MM.1S (cell line): Measurements from ENCODE around the gene GUF1.

Experiments
- DNase-seq: peaks from one replicate; pipeline ENCODE4 v3.0.0-alpha.2; 2015
- H2AFZ ChIP-seq: fragments of 300-600 bp; sonication (generic); 2 replicates; pipeline ENCODE4 v1.6.0; 2016; ENCODE audit warnings: antibody characterized with exemption, low read length
- H3F3A ChIP-seq: fragments of 300-600 bp; sonication (generic); 2 replicates; pipeline ENCODE4 v1.6.1; 2016; ENCODE audit warnings: mild to moderate bottlenecking, antibody characterized with exemption, low read length, moderate library complexity, mixed read lengths; ENCODE audit not compliant: insufficient read depth
- H3K27ac ChIP-seq: fragments of 300-600 bp; sonication (generic); 2 replicates; pipeline ENCODE4 v1.5.1; 2016; ENCODE audit warnings: mild to moderate bottlenecking, low read length
- H3K27me3 ChIP-seq: fragments of 300-600 bp; sonication (generic); replicated peaks from 2 replicates; pipeline ENCODE4 v1.6.0; 2016; ENCODE audit warnings: low read length; ENCODE audit not compliant: insufficient read depth
- H3K36me3 ChIP-seq: fragments of 300-600 bp; sonication (generic); replicated peaks from 2 replicates; pipeline ENCODE4 v1.6.1; 2016; ENCODE audit warnings: mild to moderate bottlenecking, low read length, mixed read lengths; ENCODE audit not compliant: insufficient read depth
- H3K4me1 ChIP-seq: fragments of 300-600 bp; sonication (generic); 2 replicates; pipeline ENCODE4 v1.6.1; 2016; ENCODE audit warnings: low read length, mixed read lengths
- H3K4me2 ChIP-seq: fragments of 300-600 bp; sonication (generic); 2 replicates; pipeline ENCODE4 v1.6.0; 2016; ENCODE audit warnings: low read depth, low read length
- H3K4me3 ChIP-seq: fragments of 300-600 bp; sonication (generic); 2 replicates; pipeline ENCODE4 v1.5.1; 2016; ENCODE audit warnings: low read length, mixed read lengths
- H3K79me2 ChIP-seq: fragments of 300-600 bp; sonication (generic); 2 replicates; pipeline ENCODE4 v1.6.1; 2016; ENCODE audit warnings: mixed run types, low read length, mixed read lengths
- H3K9ac ChIP-seq: fragments of 300-600 bp; sonication (generic); 2 replicates; pipeline ENCODE4 v1.6.1; 2016; ENCODE audit warnings: low read length, mixed read lengths
- H3K9me2 ChIP-seq: fragments of 300-600 bp; sonication (generic); replicated peaks from 2 replicates; pipeline ENCODE4 v1.6.1; 2016; ENCODE audit warnings: mild to moderate bottlenecking, low read length, mixed read lengths; ENCODE audit not compliant: insufficient read depth
- H3K9me3 ChIP-seq: fragments of 300-600 bp; sonication (generic); replicated peaks from 2 replicates; pipeline ENCODE4 v1.6.1; 2016; ENCODE audit warnings: mild to moderate bottlenecking, low read length, mixed read lengths; ENCODE audit not compliant: insufficient read depth
- H4K20me1 ChIP-seq: fragments of 300-600 bp; sonication (generic); 2 replicates; pipeline ENCODE4 v1.6.1; 2016; ENCODE audit warnings: mild to moderate bottlenecking, low read length, moderate library complexity, mixed read lengths; ENCODE audit not compliant: insufficient read depth
- CTCF ChIP-seq: fragments of 300-600 bp; sonication (generic); IDR thresholded peaks from 2 replicates; pipeline ENCODE4 v1.5.1; 2016; ENCODE audit warnings: antibody characterized with exemption, low read length, mixed read lengths
- EZH2 ChIP-seq: fragments of 300-600 bp; sonication (generic); optimal IDR thresholded peaks from 2 replicates; pipeline ENCODE3; 2017; ENCODE audit warnings: low read depth, mild to moderate bottlenecking, antibody characterized with exemption, low read length, mixed read lengths
- EZH2phosphoT487 ChIP-seq: fragments of 300-600 bp; sonication (generic); IDR thresholded peaks from 2 replicates; pipeline ENCODE4 v1.6.1; 2018; ENCODE audit warnings: antibody characterized with exemption, low read length

Gene GUF1

GRCh38 chr4:44661940-44662622 is 16.1 kb upstream of the GUF1 start:
- Histone ChIP-seq H3F3A (no peaks in the 10 kb centered on the region), H3K9me3 (no peaks in the 10 kb centered on the region), H3K9me2 (no peaks in the 10 kb centered on the region), H3K4me1 (no peaks in the 10 kb centered on the region), H2AFZ (no peak overlapping the region), H3K27me3 (no peaks in the 10 kb centered on the region), H3K36me3 (no peaks in the 10 kb centered on the region), H3K79me2 (no peaks in the 10 kb centered on the region), H3K27ac (no peak overlapping the region), H3K4me3 (no peak overlapping the region), H3K9ac (no peak overlapping the region), H3K4me2 (no peak overlapping the region), H4K20me1 (no peaks in the 10 kb centered on the region)
- TF ChIP-seq EZH2phosphoT487 (no peak), EZH2 (no peak), CTCF (no peak)
- DNase-seq: no peak

- no peaks in the 10 kb centered on the region for H3K4me1 ChIP-seq
- H2AFZ ChIP-seq: no peak overlapping the region
- no peaks in the 10 kb centered on the region for H4K20me1 ChIP-seq
- no peak overlapping the region for H3K4me2 ChIP-seq
- H3K27ac ChIP-seq: no peak overlapping the region
- no peaks in the 10 kb centered on the region for H3K27me3 ChIP-seq
- TF ChIP-seq CTCF (no peak), EZH2phosphoT487 (no peak), EZH2 (no peak)
- no peak overlapping the region for H3K9ac ChIP-seq
- no peaks in the 10 kb centered on the region for H3K9me2 ChIP-seq
- no peaks in the 10 kb centered on the region for H3K9me3 ChIP-seq
- DNase-seq: no peak
- H3K4me3 ChIP-seq: no peak overlapping the region
- no peaks in the 10 kb centered on the region for H3F3A ChIP-seq
- no peaks in the 10 kb centered on the region for H3K79me2 ChIP-seq
- H3K36me3 ChIP-seq: no peaks in the 10 kb centered on the region
Measured at GRCh38 chr4:44662623-44663005, 15.6 kb upstream of the GUF1 start.

- TF ChIP-seq EZH2: no peak
- TF ChIP-seq EZH2phosphoT487: no peak
- TF ChIP-seq CTCF: no peak
- Histone ChIP-seq H3K9me3 (no peaks in the 10 kb centered on the region), H4K20me1 (no peaks in the 10 kb centered on the region), H3K27me3 (no peaks in the 10 kb centered on the region), H3F3A (no peaks in the 10 kb centered on the region), H3K9ac (no peak overlapping the region), H3K4me1 (no peaks in the 10 kb centered on the region), H3K4me3 (no peak overlapping the region), H3K36me3 (no peaks in the 10 kb centered on the region), H3K9me2 (no peaks in the 10 kb centered on the region), H3K79me2 (no peaks in the 10 kb centered on the region), H3K4me2 (no peak overlapping the region), H2AFZ (no peak overlapping the region), H3K27ac (no peak overlapping the region)
- DNase-seq: no peak
Measured at GRCh38 chr4:44663539-44664263, 14.5 kb upstream of the GUF1 start.
